HepG2 (cell line): Measurements from ENCODE around the gene SIK3. TPM values are rescaled to one million over a fixed set of nuclear protein-coding genes. Genes with fewer than 3 reads are reported as not detected.

ENCODE experiments used
- DDIT3 ChIP-seq: sonication (generic); formaldehyde crosslinking; IDR thresholded peaks from 2 replicates; pipeline ENCODE4 v1.4.0; 2020; ENCODE audit warnings: mild to moderate bottlenecking, missing genetic modification reagents
- ERF ChIP-seq: IDR thresholded peaks from 2 replicates; pipeline ENCODE4 v1.6.1; 2018; ENCODE audit warnings: missing biosample characterization, missing genetic modification reagents
- FOSL1 ChIP-seq: sonication (generic); formaldehyde crosslinking; IDR thresholded peaks from 2 replicates; pipeline ENCODE4 v1.9.0; 2021; ENCODE audit warnings: missing genetic modification reagents, borderline replicate concordance
- GATA4 ChIP-seq: sonication (generic); IDR thresholded peaks from 2 replicates; pipeline ENCODE4 v1.6.1; 2016; ENCODE audit warnings: antibody characterized with exemption, low read depth, borderline replicate concordance
- NR2F1 ChIP-seq, 2 experiments: fragments of 450-650 bp in 1 of 2; formaldehyde crosslinking in 1 of 2; IDR thresholded peaks; 2 replicates each; pipeline versions ENCODE4 v1.5.0 to v1.6.1; 2016 to 2020; ENCODE audit warnings: mild to moderate bottlenecking in 1 of 2, missing compliant biosample characterization in 1 of 2, missing genetic modification reagents in 1 of 2, moderate library complexity in 1 of 2
- PHF21A ChIP-seq: sonication (generic); formaldehyde crosslinking; IDR thresholded peaks from 2 replicates; pipeline ENCODE4 v1.5.0; 2020; ENCODE audit warnings: mild to moderate bottlenecking, missing genetic modification reagents
- RFXAP ChIP-seq: sonication (generic); formaldehyde crosslinking; IDR thresholded peaks from 2 replicates; pipeline ENCODE4 v1.4.0; 2020; ENCODE audit warnings: missing genetic modification reagents, borderline replicate concordance
- RXRA ChIP-seq: sonication (generic); formaldehyde crosslinking; IDR thresholded peaks from 2 replicates; pipeline ENCODE4 v1.5.1; 2020; ENCODE audit warnings: missing genetic modification reagents
- ZBTB39 ChIP-seq: sonication (generic); formaldehyde crosslinking; IDR thresholded peaks from 2 replicates; pipeline ENCODE4 v1.5.0; 2020; ENCODE audit warnings: missing genetic modification reagents
- ZNF326 ChIP-seq: sonication (generic); formaldehyde crosslinking; IDR thresholded peaks from 2 replicates; pipeline ENCODE4 v1.4.0; 2020; ENCODE audit warnings: missing genetic modification reagents, borderline replicate concordance
- ZNF550 ChIP-seq: sonication (generic); formaldehyde crosslinking; IDR thresholded peaks from 2 replicates; pipeline ENCODE4 v1.4.0; 2020; ENCODE audit warnings: mild to moderate bottlenecking, missing genetic modification reagents, borderline replicate concordance
- ZNF569 ChIP-seq: sonication (generic); formaldehyde crosslinking; IDR thresholded peaks from 2 replicates; pipeline ENCODE4 v1.5.0; 2020; ENCODE audit warnings: mild to moderate bottlenecking, missing genetic modification reagents, moderate library complexity, borderline replicate concordance
- ZNF614 ChIP-seq: IDR thresholded peaks from 2 replicates; pipeline ENCODE4 v1.6.1; 2018; ENCODE audit warnings: missing biosample characterization, missing genetic modification reagents, inconsistent platforms, borderline replicate concordance
- polyA plus RNA-seq, 8 experiments: library from polyadenylated mRNA; depleted of rRNA in 3 of 8; stranded (reverse) in 7 of 8; unstranded in 1 of 8; fragments of >200 nt; fragmentation: Illumina TruSeq in 4 of 8; extraction: Trizol in 4 of 8; gene quantifications; 2 replicates each; pipeline versions ENCODE4 v1.2.1 to v1.2.3, GENCODE V29; 2011 to 2016; ENCODE audit warnings: low read depth in 4 of 8, missing spikeins in 1 of 8, mixed read lengths in 1 of 8; ENCODE audit not compliant: insufficient read depth in 1 of 8
- total RNA-seq, 5 experiments: library from RNA; depleted of rRNA; stranded (reverse); fragments of >200 nt; fragmentation: Illumina TruSeq; extraction: Trizol; gene quantifications; 2 replicates each; pipeline ENCODE4 v1.2.3, GENCODE V29; 2016; ENCODE audit warnings: low read depth in 1 of 5
- TF ChIP-seq, protein P1 (sequence below): sonication (generic); formaldehyde crosslinking; IDR thresholded peaks from 2 replicates; pipeline ENCODE4 v1.4.0; 2020; ENCODE audit warnings: low read depth, missing genetic modification reagents
- TF ChIP-seq, protein P2 (sequence below): fragments of 450-650 bp; IDR thresholded peaks from 2 replicates; pipeline ENCODE4 v1.6.1; 2017; ENCODE audit warnings: mild to moderate bottlenecking
- TF ChIP-seq, protein P3 (sequence below): sonication (generic); formaldehyde crosslinking; IDR thresholded peaks from 2 replicates; pipeline ENCODE4 v1.4.0; 2020; ENCODE audit warnings: missing genetic modification reagents, borderline replicate concordance

SIK3 gene
- total and polyA plus RNA-seq, 2 of the 13 experiments (the other 11 are each of a cell fraction or from before 2014, with no cell fraction given): 5.7 to 9.8 TPM

DNA sequence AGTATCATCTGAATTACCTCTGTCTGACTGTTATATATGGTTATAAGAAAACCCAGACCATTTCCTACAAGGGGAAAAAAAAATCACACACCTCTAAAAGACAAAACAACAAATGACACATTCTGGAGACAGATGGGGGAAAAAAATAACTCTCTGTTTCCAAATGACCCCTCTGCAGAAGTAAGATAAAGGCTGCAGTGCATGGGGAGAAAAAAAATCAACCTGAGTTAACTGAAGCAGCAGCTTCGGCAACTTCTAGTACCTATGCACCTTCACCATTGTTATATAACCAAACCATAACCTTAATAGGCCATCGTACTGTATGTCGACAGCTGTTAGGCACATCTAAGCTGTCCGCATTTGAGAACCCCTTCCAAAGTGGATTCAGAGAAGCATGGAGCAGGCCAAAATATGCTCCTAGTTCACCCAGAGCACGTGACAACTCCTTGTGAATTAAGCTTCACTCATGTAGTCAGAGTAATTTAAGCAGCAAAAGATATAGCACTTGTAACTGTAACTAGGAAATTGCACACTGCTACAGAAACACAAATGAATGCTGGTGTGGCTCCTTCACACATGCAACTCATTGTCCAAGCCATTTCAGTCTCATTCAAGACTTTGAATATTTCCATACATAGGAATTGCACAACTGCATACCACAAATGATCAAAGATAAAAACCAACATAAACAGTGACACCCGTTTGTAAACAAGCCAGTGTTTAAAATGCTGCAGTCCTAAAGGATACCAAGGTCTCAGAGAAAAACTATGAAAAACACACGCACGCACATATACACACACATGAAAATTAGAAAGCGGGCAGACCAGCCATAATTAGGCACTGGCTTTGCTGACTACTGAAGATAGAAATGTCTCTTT is 2.7 kb downstream of the SIK3 start (continued):
- TF ChIP-seq PHF21A (CRISPR knock-in tag): no peak
- no peak for TF ChIP-seq ZNF614 (CRISPR knock-in tag)
- no peak for TF ChIP-seq RFXAP (CRISPR knock-in tag)
- TF ChIP-seq, protein P1, sequence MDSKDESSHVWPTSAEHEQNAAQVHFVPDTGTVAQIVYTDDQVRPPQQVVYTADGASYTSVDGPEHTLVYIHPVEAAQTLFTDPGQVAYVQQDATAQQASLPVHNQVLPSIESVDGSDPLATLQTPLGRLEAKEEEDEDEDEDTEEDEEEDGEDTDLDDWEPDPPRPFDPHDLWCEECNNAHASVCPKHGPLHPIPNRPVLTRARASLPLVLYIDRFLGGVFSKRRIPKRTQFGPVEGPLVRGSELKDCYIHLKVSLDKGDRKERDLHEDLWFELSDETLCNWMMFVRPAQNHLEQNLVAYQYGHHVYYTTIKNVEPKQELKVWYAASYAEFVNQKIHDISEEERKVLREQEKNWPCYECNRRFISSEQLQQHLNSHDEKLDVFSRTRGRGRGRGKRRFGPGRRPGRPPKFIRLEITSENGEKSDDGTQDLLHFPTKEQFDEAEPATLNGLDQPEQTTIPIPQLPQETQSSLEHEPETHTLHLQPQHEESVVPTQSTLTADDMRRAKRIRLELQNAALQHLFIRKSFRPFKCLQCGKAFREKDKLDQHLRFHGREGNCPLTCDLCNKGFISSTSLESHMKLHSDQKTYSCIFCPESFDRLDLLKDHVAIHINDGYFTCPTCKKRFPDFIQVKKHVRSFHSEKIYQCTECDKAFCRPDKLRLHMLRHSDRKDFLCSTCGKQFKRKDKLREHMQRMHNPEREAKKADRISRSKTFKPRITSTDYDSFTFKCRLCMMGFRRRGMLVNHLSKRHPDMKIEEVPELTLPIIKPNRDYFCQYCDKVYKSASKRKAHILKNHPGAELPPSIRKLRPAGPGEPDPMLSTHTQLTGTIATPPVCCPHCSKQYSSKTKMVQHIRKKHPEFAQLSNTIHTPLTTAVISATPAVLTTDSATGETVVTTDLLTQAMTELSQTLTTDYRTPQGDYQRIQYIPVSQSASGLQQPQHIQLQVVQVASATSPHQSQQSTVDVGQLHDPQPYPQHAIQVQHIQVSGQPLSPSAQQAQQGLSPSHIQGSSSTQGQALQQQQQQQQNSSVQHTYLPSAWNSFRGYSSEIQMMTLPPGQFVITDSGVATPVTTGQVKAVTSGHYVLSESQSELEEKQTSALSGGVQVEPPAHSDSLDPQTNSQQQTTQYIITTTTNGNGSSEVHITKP (CRISPR knock-in tag): no peak
- no peak for TF ChIP-seq ERF
- no peak for TF ChIP-seq DDIT3 (CRISPR knock-in tag)
- no peak for TF ChIP-seq ZBTB39 (CRISPR knock-in tag)
- peak; percentile 46; the same call in 1 of the 2 replicates for TF ChIP-seq GATA4
- TF ChIP-seq ZNF550 (CRISPR knock-in tag): no peak
- TF ChIP-seq NR2F1 (CRISPR knock-in tag; IDR thresholded peaks at IDR 0.05): peak; percentile 16 to 24; a peak in 1 of 4 replicates
- TF ChIP-seq, protein P2, sequence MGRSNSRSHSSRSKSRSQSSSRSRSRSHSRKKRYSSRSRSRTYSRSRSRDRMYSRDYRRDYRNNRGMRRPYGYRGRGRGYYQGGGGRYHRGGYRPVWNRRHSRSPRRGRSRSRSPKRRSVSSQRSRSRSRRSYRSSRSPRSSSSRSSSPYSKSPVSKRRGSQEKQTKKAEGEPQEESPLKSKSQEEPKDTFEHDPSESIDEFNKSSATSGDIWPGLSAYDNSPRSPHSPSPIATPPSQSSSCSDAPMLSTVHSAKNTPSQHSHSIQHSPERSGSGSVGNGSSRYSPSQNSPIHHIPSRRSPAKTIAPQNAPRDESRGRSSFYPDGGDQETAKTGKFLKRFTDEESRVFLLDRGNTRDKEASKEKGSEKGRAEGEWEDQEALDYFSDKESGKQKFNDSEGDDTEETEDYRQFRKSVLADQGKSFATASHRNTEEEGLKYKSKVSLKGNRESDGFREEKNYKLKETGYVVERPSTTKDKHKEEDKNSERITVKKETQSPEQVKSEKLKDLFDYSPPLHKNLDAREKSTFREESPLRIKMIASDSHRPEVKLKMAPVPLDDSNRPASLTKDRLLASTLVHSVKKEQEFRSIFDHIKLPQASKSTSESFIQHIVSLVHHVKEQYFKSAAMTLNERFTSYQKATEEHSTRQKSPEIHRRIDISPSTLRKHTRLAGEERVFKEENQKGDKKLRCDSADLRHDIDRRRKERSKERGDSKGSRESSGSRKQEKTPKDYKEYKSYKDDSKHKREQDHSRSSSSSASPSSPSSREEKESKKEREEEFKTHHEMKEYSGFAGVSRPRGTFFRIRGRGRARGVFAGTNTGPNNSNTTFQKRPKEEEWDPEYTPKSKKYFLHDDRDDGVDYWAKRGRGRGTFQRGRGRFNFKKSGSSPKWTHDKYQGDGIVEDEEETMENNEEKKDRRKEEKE: no peak
- TF ChIP-seq RXRA (CRISPR knock-in tag): no peak
- no peak for TF ChIP-seq ZNF326 (CRISPR knock-in tag)
- TF ChIP-seq FOSL1 (CRISPR knock-in tag): no peak
- TF ChIP-seq, protein P3, sequence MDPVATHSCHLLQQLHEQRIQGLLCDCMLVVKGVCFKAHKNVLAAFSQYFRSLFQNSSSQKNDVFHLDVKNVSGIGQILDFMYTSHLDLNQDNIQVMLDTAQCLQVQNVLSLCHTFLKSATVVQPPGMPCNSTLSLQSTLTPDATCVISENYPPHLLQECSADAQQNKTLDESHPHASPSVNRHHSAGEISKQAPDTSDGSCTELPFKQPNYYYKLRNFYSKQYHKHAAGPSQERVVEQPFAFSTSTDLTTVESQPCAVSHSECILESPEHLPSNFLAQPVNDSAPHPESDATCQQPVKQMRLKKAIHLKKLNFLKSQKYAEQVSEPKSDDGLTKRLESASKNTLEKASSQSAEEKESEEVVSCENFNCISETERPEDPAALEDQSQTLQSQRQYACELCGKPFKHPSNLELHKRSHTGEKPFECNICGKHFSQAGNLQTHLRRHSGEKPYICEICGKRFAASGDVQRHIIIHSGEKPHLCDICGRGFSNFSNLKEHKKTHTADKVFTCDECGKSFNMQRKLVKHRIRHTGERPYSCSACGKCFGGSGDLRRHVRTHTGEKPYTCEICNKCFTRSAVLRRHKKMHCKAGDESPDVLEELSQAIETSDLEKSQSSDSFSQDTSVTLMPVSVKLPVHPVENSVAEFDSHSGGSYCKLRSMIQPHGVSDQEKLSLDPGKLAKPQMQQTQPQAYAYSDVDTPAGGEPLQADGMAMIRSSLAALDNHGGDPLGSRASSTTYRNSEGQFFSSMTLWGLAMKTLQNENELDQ (CRISPR knock-in tag): no peak
- no peak for TF ChIP-seq ZNF569 (CRISPR knock-in tag)
